GM23338 (cell line): Measurements from ENCODE around the gene PID1. TPM values are rescaled to one million over a fixed set of nuclear protein-coding genes. Genes with fewer than 3 reads are reported as not detected.

Source experiments
- ATAC-seq: fragments of 200-7000 bp; cut with Tn5 transposase; 3 replicates; pipeline ENCODE4 v1.9.1; 2020
- DNase-seq: peaks from one replicate; pipeline ENCODE4 v3.0.0-alpha.2; 2015; ENCODE audit warnings: low spot score
- H2AFZ ChIP-seq: fragments of 200-600 bp; sonication (generic); 2 replicates; pipeline ENCODE4 v1.8.0; 2016; ENCODE audit warnings: antibody characterized with exemption, mild to moderate bottlenecking, moderate library complexity
- H3F3A ChIP-seq: fragments of 200-600 bp; sonication (generic); replicated peaks from 2 replicates; pipeline ENCODE4 v1.8.0; 2017; ENCODE audit warnings: antibody characterized with exemption, mixed run types, low read depth
- H3K27ac ChIP-seq: fragments of 200-600 bp; sonication (generic); 2 replicates; pipeline ENCODE4 v1.6.1; 2016; ENCODE audit warnings: low read depth
- H3K27me3 ChIP-seq: fragments of 200-600 bp; sonication (generic); 2 replicates; pipeline ENCODE4 v1.8.0; 2016; ENCODE audit warnings: mild to moderate bottlenecking, mixed run types, moderate library complexity; ENCODE audit not compliant: insufficient read depth
- H3K36me3 ChIP-seq: fragments of 200-600 bp; sonication (generic); 2 replicates; pipeline ENCODE4 v1.8.0; 2016; ENCODE audit warnings: mild to moderate bottlenecking; ENCODE audit not compliant: insufficient read depth
- H3K4me1 ChIP-seq: fragments of 200-600 bp; sonication (generic); 2 replicates; pipeline ENCODE4 v1.8.0; 2016; ENCODE audit warnings: mild to moderate bottlenecking, moderate library complexity; ENCODE audit not compliant: insufficient read depth
- H3K4me2 ChIP-seq: fragments of 200-600 bp; sonication (generic); 2 replicates; pipeline ENCODE4 v1.7.1; 2017; ENCODE audit warnings: mixed run types
- H3K4me3 ChIP-seq: fragments of 200-600 bp; sonication (generic); 2 replicates; pipeline ENCODE4 v1.6.1; 2016; ENCODE audit warnings: mixed run types
- H3K79me2 ChIP-seq: fragments of 200-600 bp; sonication (generic); replicated peaks from 2 replicates; pipeline ENCODE4 v1.8.0; 2017; ENCODE audit warnings: mild to moderate bottlenecking; ENCODE audit not compliant: insufficient read depth
- H3K9me2 ChIP-seq: fragments of 200-600 bp; sonication (generic); 2 replicates; pipeline ENCODE4 v1.8.0; 2017; ENCODE audit not compliant: insufficient read depth
- H4K20me1 ChIP-seq: fragments of 200-600 bp; sonication (generic); replicated peaks from 2 replicates; pipeline ENCODE4 v1.8.0; 2017; ENCODE audit warnings: mild to moderate bottlenecking; ENCODE audit not compliant: insufficient read depth
- H3K27ac Mint-ChIP-seq: 2 replicates; pipeline ENCODE4 v1.8.0; 2020; ENCODE audit warnings: inconsistent platforms, mild to moderate bottlenecking, moderate library complexity, mixed read lengths
- H3K27me3 Mint-ChIP-seq: 3 replicates; pipeline ENCODE4 v1.8.0; 2022; ENCODE audit warnings: low read depth, mild to moderate bottlenecking, moderate library complexity, mixed read lengths, inconsistent platforms; ENCODE audit not compliant: insufficient read depth, poor library complexity
- H3K36me3 Mint-ChIP-seq: 3 replicates; pipeline ENCODE4 v1.8.0; 2021; ENCODE audit warnings: low read depth, mild to moderate bottlenecking, inconsistent platforms, moderate library complexity, mixed read lengths
- H3K4me1 Mint-ChIP-seq: 3 replicates; pipeline ENCODE4 v1.8.0; 2020; ENCODE audit warnings: mild to moderate bottlenecking, inconsistent platforms, mixed read lengths
- H3K4me3 Mint-ChIP-seq: 3 replicates; pipeline ENCODE4 v1.8.0; 2021; ENCODE audit warnings: moderate library complexity, mild to moderate bottlenecking, inconsistent platforms, mixed read lengths
- H3K9me3 Mint-ChIP-seq: 3 replicates; pipeline ENCODE4 v1.8.0; 2020; ENCODE audit warnings: moderate library complexity, mild to moderate bottlenecking, inconsistent platforms, mixed read lengths
- CREB1 ChIP-seq: fragments of 250-450 bp; sonication (Bioruptor Pico); IDR thresholded peaks from 2 replicates; pipeline ENCODE4 v1.5.0; 2020; ENCODE audit warnings: low read depth, mild to moderate bottlenecking, moderate library complexity
- ETS1 ChIP-seq: IDR thresholded peaks from 2 replicates; pipeline ENCODE4 v1.6.1; 2016; ENCODE audit warnings: antibody characterized with exemption
- EZH2 ChIP-seq: fragments of 200-600 bp; sonication (generic); IDR thresholded peaks from one replicate; pipeline ENCODE4 v1.8.0; 2017; ENCODE audit warnings: antibody characterized with exemption, mild to moderate bottlenecking, low read depth; ENCODE audit not compliant: unreplicated experiment
- EZH2phosphoT487 ChIP-seq: fragments of 200-600 bp; sonication (generic); IDR thresholded peaks from one replicate; pipeline ENCODE4 v1.8.1; 2018; ENCODE audit warnings: antibody characterized with exemption; ENCODE audit not compliant: unreplicated experiment
- NANOG ChIP-seq: IDR thresholded peaks from 2 replicates; pipeline ENCODE4 v1.6.1; 2016; ENCODE audit warnings: antibody characterized with exemption, borderline replicate concordance
- POLR2AphosphoS5 ChIP-seq: IDR thresholded peaks from 2 replicates; pipeline ENCODE4 v1.6.1; 2016; ENCODE audit warnings: antibody characterized with exemption, low read depth
- ZNF114 ChIP-seq: fragments of 250-450 bp; sonication (Bioruptor Pico); IDR thresholded peaks from 2 replicates; pipeline ENCODE4 v1.5.0; 2020; ENCODE audit warnings: mild to moderate bottlenecking, moderate library complexity
- polyA plus RNA-seq: library from polyadenylated mRNA; unstranded; fragments of >200 nt; fragmentation: Nextera tagmentation; extraction: Ambion mirVana; gene quantifications from 2 replicates; pipeline ENCODE4 v1.2.1, GENCODE V29; 2016
- total RNA-seq: library from RNA; depleted of rRNA; stranded (reverse); fragments of >200 nt; shearing (Covaris generic); gene quantifications from 2 replicates; pipeline ENCODE4 v1.2.3, GENCODE V29; 2014
- TF ChIP-seq, protein P1 (sequence below), 2 experiments: fragments of 200-600 bp in 1 of 2; sonication (generic) in 1 of 2; conservative IDR thresholded peaks; 2 replicates each; pipeline versions ENCODE4 v1.5.1 to v1.6.1; 2016 to 2017; ENCODE audit warnings: antibody characterized with exemption in 2 of 2, low read depth in 2 of 2, mild to moderate bottlenecking in 2 of 2, moderate library complexity in 1 of 2

PID1 gene
- total and polyA plus RNA-seq, 2 experiments from 2014 or later: 1.7 to 2.4 TPM

- ATAC-seq (peak; percentile 61), DNase-seq (peak; percentile 5)
- Mint-ChIP-seq H3K36me3 (no peaks in the 10 kb centered on the region; the same call in 2 of the 3 replicates), H3K4me1 (peaks cover 18% of the 10 kb centered on the region), H3K9me3 (no peaks in the 10 kb centered on the region), H3K4me3 (no peak overlapping the region), H3K27ac (no peak overlapping the region), H3K27me3 (no peaks in the 10 kb centered on the region)
- no peak overlapping the region for H3K4me3 ChIP-seq
- no peaks in the 10 kb centered on the region for H3F3A ChIP-seq
- H3K4me1 ChIP-seq: 0 out of 2 replicates have a peak, but pooled peaks cover 3% of the 10 kb centered on the region
- no peaks in the 10 kb centered on the region for H3K9me2 ChIP-seq
- no peaks in the 10 kb centered on the region for H4K20me1 ChIP-seq
- TF ChIP-seq, protein P1, sequence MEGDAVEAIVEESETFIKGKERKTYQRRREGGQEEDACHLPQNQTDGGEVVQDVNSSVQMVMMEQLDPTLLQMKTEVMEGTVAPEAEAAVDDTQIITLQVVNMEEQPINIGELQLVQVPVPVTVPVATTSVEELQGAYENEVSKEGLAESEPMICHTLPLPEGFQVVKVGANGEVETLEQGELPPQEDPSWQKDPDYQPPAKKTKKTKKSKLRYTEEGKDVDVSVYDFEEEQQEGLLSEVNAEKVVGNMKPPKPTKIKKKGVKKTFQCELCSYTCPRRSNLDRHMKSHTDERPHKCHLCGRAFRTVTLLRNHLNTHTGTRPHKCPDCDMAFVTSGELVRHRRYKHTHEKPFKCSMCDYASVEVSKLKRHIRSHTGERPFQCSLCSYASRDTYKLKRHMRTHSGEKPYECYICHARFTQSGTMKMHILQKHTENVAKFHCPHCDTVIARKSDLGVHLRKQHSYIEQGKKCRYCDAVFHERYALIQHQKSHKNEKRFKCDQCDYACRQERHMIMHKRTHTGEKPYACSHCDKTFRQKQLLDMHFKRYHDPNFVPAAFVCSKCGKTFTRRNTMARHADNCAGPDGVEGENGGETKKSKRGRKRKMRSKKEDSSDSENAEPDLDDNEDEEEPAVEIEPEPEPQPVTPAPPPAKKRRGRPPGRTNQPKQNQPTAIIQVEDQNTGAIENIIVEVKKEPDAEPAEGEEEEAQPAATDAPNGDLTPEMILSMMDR (conservative IDR thresholded peaks at IDR 0.05; ENCODE audit: low read depth in 2 of 2): no peak
- TF ChIP-seq NANOG (no peak), ZNF114 (CRISPR knock-in tag) (no peak), ETS1 (no peak)
- no peaks in the 10 kb centered on the region for H3K27me3 ChIP-seq
- H3K36me3 ChIP-seq: no peaks in the 10 kb centered on the region
- 0 out of 2 replicates have a peak overlapping the region, but pooled peaks have one; percentile 25 for H3K4me2 ChIP-seq
- H2AFZ ChIP-seq: peak overlapping the region; percentile 7; the same call in 1 of the 2 replicates
- no peak overlapping the region; the same call in 1 of the 2 replicates for H3K27ac ChIP-seq
- H3K79me2 ChIP-seq: no peaks in the 10 kb centered on the region
These were observed 223.0 kb downstream of the PID1 start for GRCh38 chr2:229048134-229048533.

DNA sequence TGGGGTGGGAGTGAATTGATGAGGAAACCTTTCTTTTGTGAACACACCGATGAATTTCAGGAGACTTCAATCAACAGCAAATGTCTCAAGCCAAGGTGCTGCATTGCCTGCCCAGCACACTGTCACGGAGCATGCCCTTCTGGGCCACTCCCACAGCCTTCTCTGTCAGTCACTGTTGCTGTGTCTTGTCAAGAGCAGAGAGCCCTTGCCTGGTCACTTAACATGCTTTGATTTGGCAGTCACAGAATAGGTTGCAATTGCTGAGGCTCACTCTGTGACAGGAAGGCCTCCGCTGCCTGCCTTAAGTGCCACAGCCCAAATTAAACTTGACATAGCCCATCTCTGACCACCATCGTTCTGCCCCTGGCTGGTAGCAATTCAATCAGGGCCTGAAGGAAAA lies 225.4 kb downstream of the PID1 start:
- H3F3A ChIP-seq: no peaks in the 10 kb centered on the region
- Mint-ChIP-seq H3K36me3 (no peaks in the 10 kb centered on the region; the same call in 2 of the 3 replicates), H3K4me3 (no peak overlapping the region), H3K4me1 (peaks cover 18% of the 10 kb centered on the region), H3K27me3 (no peaks in the 10 kb centered on the region), H3K9me3 (no peaks in the 10 kb centered on the region), H3K27ac (no peak overlapping the region)
- no peak overlapping the region for H2AFZ ChIP-seq
- no peaks in the 10 kb centered on the region for H3K9me2 ChIP-seq
- H3K4me2 ChIP-seq: no peak overlapping the region
- no peaks in the 10 kb centered on the region for H3K79me2 ChIP-seq
- 0 out of 2 replicates have a peak, but pooled peaks cover 3% of the 10 kb centered on the region for H3K4me1 ChIP-seq
- DNase-seq: no peak
- H3K36me3 ChIP-seq: no peaks in the 10 kb centered on the region
- H3K4me3 ChIP-seq: no peak overlapping the region
- H4K20me1 ChIP-seq: no peaks in the 10 kb centered on the region
- no peak overlapping the region for H3K27ac ChIP-seq
- H3K27me3 ChIP-seq: no peaks in the 10 kb centered on the region
- no peak for ATAC-seq
- TF ChIP-seq ETS1 (no peak), NANOG (no peak), ZNF114 (CRISPR knock-in tag) (no peak), EZH2 (no peak), CREB1 (CRISPR knock-in tag) (no peak), POLR2AphosphoS5 (no peak), EZH2phosphoT487 (no peak)
- TF ChIP-seq, protein P1 (conservative IDR thresholded peaks at IDR 0.05; ENCODE audit: low read depth in 2 of 2): no peak
